AG04449 (cell line): ENCODE data around the gene HAGH.

Source experiments
- CTCF ChIA-PET: fragments of 350-600 bp; formaldehyde crosslinking; extraction: SDS; loops from one replicate; lab custom pipeline; 2021; ENCODE audit warnings: antibody characterized with exemption; lab: Yijun Ruan, JAX
- POLR2A ChIA-PET: fragments of 400-600, 350-600 bp; formaldehyde crosslinking; extraction: SDS; loops from one replicate; lab custom pipeline; 2020; ENCODE audit warnings: antibody characterized with exemption, inconsistent platforms; lab: Yijun Ruan, JAX
- DNase-seq: peaks from one replicate; pipeline ENCODE4 v3.0.0-alpha.2; 2010; ENCODE audit warnings: low read depth, low spot score
- H3K4me3 ChIP-seq: 2 replicates; pipeline ENCODE4 v1.5.1; 2011; ENCODE audit warnings: low read depth, mild to moderate bottlenecking, control low read depth, low read length
- CTCF ChIP-seq: IDR thresholded peaks from one replicate; pipeline ENCODE4 v1.5.1; 2011; ENCODE audit warnings: mild to moderate bottlenecking, moderate library complexity, low read length, control low read depth, inconsistent platforms; ENCODE audit not compliant: insufficient read depth; ENCODE audit errors: missing control alignments

Gene HAGH

GRCh38 chr16:1778200-1779179, 48.1 kb downstream of the HAGH start:
- no peak for DNase-seq
- CTCF ChIA-PET, result interaction anchor here (2.6 kb wide), 1 partner anchor 151 kb away, joined by 6 read pairs; no protein-coding TSS in a partner anchor
- POLR2A ChIA-PET, result interaction anchor here (0.7 kb wide), 1 partner anchor 11 kb away, joined by 4 read pairs; no protein-coding TSS in a partner anchor
- no peak for TF ChIP-seq CTCF
- no peak overlapping the region for H3K4me3 ChIP-seq

GRCh38 chr16:1777375-1778199, 49.0 kb downstream of the HAGH start:
- no peak for DNase-seq
- H3K4me3 ChIP-seq, result no peak overlapping the region
- no peak for TF ChIP-seq CTCF
- ChIA-PET CTCF (interaction anchor here (2.6 kb wide), 1 partner anchor 151 kb away, joined by 6 read pairs; no protein-coding TSS in a partner anchor), POLR2A (interaction anchor here (0.7 kb wide), 1 partner anchor 10 kb away, joined by 4 read pairs; no protein-coding TSS in a partner anchor)

GRCh38 chr16:1776991-1777374, 49.6 kb downstream of the HAGH start:
- no peak overlapping the region for H3K4me3 ChIP-seq
- no peak for DNase-seq
- TF ChIP-seq CTCF, result no peak
- CTCF ChIA-PET, result interaction anchor here (2.6 kb wide), 1 partner anchor 152 kb away, joined by 6 read pairs; no protein-coding TSS in a partner anchor
- POLR2A ChIA-PET, result no interaction called here

- no peak for TF ChIP-seq CTCF
- POLR2A ChIA-PET, result no interaction called here
- CTCF ChIA-PET, result no interaction called here
- DNase-seq, result no peak
- no peak overlapping the region for H3K4me3 ChIP-seq
Measured at GRCh38 chr16:1776672-1776955, 50.0 kb downstream of the HAGH start.

- no peak overlapping the region for H3K4me3 ChIP-seq
- CTCF ChIA-PET, result interaction anchor here (3.0 kb wide), 1 partner anchor 70 kb away, joined by 13 read pairs; the partner anchor contains the start of gene MAPK8IP3
- POLR2A ChIA-PET, result interaction anchor here (0.7 kb wide), 1 partner anchor 189 kb away, joined by 3 read pairs; the partner anchor contains the start of gene RPS2
- no peak for DNase-seq
- no peak for TF ChIP-seq CTCF
Measured at GRCh38 chr16:1775846-1776671, 50.6 kb downstream of the HAGH start.
